A549 (cell line): Measurements from ENCODE around the gene CWC22. TPM values are rescaled to one million over a fixed set of nuclear protein-coding genes. Genes with fewer than 3 reads are reported as not detected.

Experiments
- ATAC-seq, 2 experiments: fragments of 200-7000 bp in 1 of 2; fragments of >200 bp in 1 of 2; cut with Nextera tagmentation in 1 of 2; cut with Tn5 transposase in 1 of 2; 3 replicates each; pipeline versions ENCODE4 v1.8.0 to v1.9.1; 2018 to 2020; ENCODE audit warnings: mild to moderate bottlenecking in 1 of 2, moderate library complexity in 1 of 2
- CTCF ChIA-PET: fragments of 300-600 bp; sonication (Branson Sonifier 250); formaldehyde crosslinking; extraction: SDS; loops from one replicate; lab custom pipeline; 2021; ENCODE audit warnings: antibody characterized with exemption, inconsistent platforms; lab: Yijun Ruan, JAX
- POLR2A ChIA-PET: fragments of 350-600 bp; formaldehyde crosslinking; extraction: SDS; loops from one replicate; lab custom pipeline; 2021; ENCODE audit warnings: antibody characterized with exemption, inconsistent platforms; lab: Yijun Ruan, JAX
- DNase-seq, 2 experiments: peaks; one replicate each; pipeline versions ENCODE4 v3.0.0 to v3.0.0-alpha.2; 2011 to 2016; ENCODE audit warnings: low read depth in 1 of 2, low spot score in 1 of 2
- FAIRE-seq: peaks from 2 replicates; lab custom pipeline; 2011; peaks lifted over from hg19 to GRCh38; lab: Jason Lieb, UNC
- H3K27ac ChIP-seq, 2 experiments: fragments of >200 bp; sonication (Bioruptor Twin); formaldehyde crosslinking; 3 replicates each; pipeline ENCODE4 v1.5.1; 2016 to 2017
- H3K4me1 ChIP-seq: fragments of >200 bp; sonication (Bioruptor Twin); formaldehyde crosslinking; 3 replicates; pipeline ENCODE4 v1.6.1; 2016
- H3K4me2 ChIP-seq: fragments of >200 bp; sonication (Bioruptor Twin); formaldehyde crosslinking; 3 replicates; pipeline ENCODE4 v1.6.1; 2016
- H3K4me3 ChIP-seq: fragments of >200 bp; sonication (Bioruptor Twin); formaldehyde crosslinking; 3 replicates; pipeline ENCODE4 v1.5.1; 2016
- H3K9me3 ChIP-seq: fragments of >200 bp; sonication (Bioruptor Twin); formaldehyde crosslinking; 3 replicates; pipeline ENCODE4 v1.6.1; 2016
- CBX2 ChIP-seq: fragments of 200-600 bp; sonication (generic); IDR thresholded peaks from 2 replicates; pipeline ENCODE4 v1.6.1; 2016; ENCODE audit warnings: low read depth, mild to moderate bottlenecking, borderline replicate concordance
- ELK1 ChIP-seq: fragments of 150-350 bp; IDR thresholded peaks from 2 replicates; pipeline ENCODE4 v1.6.1; 2014; ENCODE audit warnings: low read depth, mild to moderate bottlenecking, low read length
- EP300 ChIP-seq, 2 experiments: fragments of >200 bp; sonication (Bioruptor Twin); formaldehyde crosslinking; IDR thresholded peaks; 2 replicates in 1 of 2; 3 replicates in 1 of 2; pipeline ENCODE4 v1.6.1; 2016 to 2017
- FOXS1 ChIP-seq: fragments of 250-450 bp; sonication (Bioruptor Pico); IDR thresholded peaks from 2 replicates; pipeline ENCODE4 v1.5.0; 2020; ENCODE audit warnings: mild to moderate bottlenecking, moderate library complexity
- HOXB5 ChIP-seq: fragments of 250-450 bp; sonication (Bioruptor Pico); IDR thresholded peaks from 2 replicates; pipeline ENCODE4 v1.5.0; 2020; ENCODE audit warnings: mild to moderate bottlenecking, moderate library complexity
- KDM5A ChIP-seq: fragments of 200-600 bp; sonication (generic); IDR thresholded peaks from 2 replicates; pipeline ENCODE4 v1.6.1; 2016; ENCODE audit warnings: antibody characterized with exemption, mild to moderate bottlenecking
- MAX ChIP-seq: IDR thresholded peaks from 2 replicates; pipeline ENCODE4 v1.6.1; 2012
- NPAS2 ChIP-seq: fragments of 250-450 bp; sonication (Bioruptor Pico); IDR thresholded peaks from 2 replicates; pipeline ENCODE4 v1.8.0; 2022; ENCODE audit warnings: mild to moderate bottlenecking, moderate library complexity, borderline replicate concordance
- POLR2A ChIP-seq: IDR thresholded peaks from 2 replicates; pipeline ENCODE4 v1.6.1; 2012; ENCODE audit warnings: mild to moderate bottlenecking, low read length
- POLR2AphosphoS2 ChIP-seq: conservative IDR thresholded peaks from 2 replicates; pipeline ENCODE4 v1.6.1; 2012; ENCODE audit warnings: low read length, improper control_type of control experiment, inconsistent platforms
- RARB ChIP-seq: fragments of 250-450 bp; sonication (Bioruptor Pico); IDR thresholded peaks from 2 replicates; pipeline ENCODE4 v1.8.0; 2021; ENCODE audit warnings: mild to moderate bottlenecking, moderate library complexity
- RFX5 ChIP-seq: fragments of 450-650 bp; IDR thresholded peaks from 2 replicates; pipeline ENCODE4 v1.7.1; 2014; ENCODE audit warnings: antibody characterized with exemption, mild to moderate bottlenecking, moderate library complexity
- SMC3 ChIP-seq: fragments of >200 bp; sonication (Bioruptor Twin); formaldehyde crosslinking; IDR thresholded peaks from 3 replicates; pipeline ENCODE4 v1.6.1; 2018; ENCODE audit warnings: inconsistent platforms
- USF2 ChIP-seq: fragments of 450-650 bp; IDR thresholded peaks from 2 replicates; pipeline ENCODE4 v1.6.1; 2014; ENCODE audit warnings: antibody characterized with exemption
- ZC3H11A ChIP-seq: fragments of 450-650 bp; IDR thresholded peaks from 2 replicates; pipeline ENCODE4 v1.6.1; 2014; ENCODE audit warnings: antibody characterized with exemption, mild to moderate bottlenecking
- ZNF302 ChIP-seq: fragments of 250-450 bp; sonication (Bioruptor Pico); IDR thresholded peaks from 2 replicates; pipeline ENCODE4 v1.9.0; 2021; ENCODE audit warnings: inconsistent platforms, mild to moderate bottlenecking, moderate library complexity
- WGBS: methylation state at CpG from one replicate; pipeline ENCODE4 v1.1.6; 2017; ENCODE audit errors: missing lambda C conversion rate; 5-methylcytosine and 5-hydroxymethylcytosine counted together
- polyA plus RNA-seq, 4 experiments: library from polyadenylated mRNA; depleted of rRNA in 3 of 4; stranded (reverse); fragments of >200 nt; fragmentation: RNase III in 1 of 4; extraction: RNeasy Plus Mini Kit Qiagen cat#74134 plus additional on column Dnase treatment in 1 of 4; gene quantifications; 2 replicates in 3 of 4; 3 replicates in 1 of 4; pipeline ENCODE4 v1.2.3, GENCODE V29; 2011 to 2017
- TF ChIP-seq, protein P1 (sequence below): fragments of >200 bp; sonication (Bioruptor Twin); formaldehyde crosslinking; IDR thresholded peaks from 3 replicates; pipeline ENCODE4 v1.5.1; 2016
- TF ChIP-seq, protein P2 (sequence below): fragments of 250-450 bp; sonication (Bioruptor Pico); IDR thresholded peaks from 2 replicates; pipeline ENCODE4 v1.5.0; 2020; ENCODE audit warnings: low read depth, mild to moderate bottlenecking, moderate library complexity
- TF ChIP-seq, protein P3 (sequence below): IDR thresholded peaks from 2 replicates; pipeline ENCODE4 v1.6.1; 2012

CWC22 gene
- polyA plus RNA-seq, 2 of the 4 experiments (the other 2 are of a cell fraction), result 7.5 to 14.8 TPM

DNA sequence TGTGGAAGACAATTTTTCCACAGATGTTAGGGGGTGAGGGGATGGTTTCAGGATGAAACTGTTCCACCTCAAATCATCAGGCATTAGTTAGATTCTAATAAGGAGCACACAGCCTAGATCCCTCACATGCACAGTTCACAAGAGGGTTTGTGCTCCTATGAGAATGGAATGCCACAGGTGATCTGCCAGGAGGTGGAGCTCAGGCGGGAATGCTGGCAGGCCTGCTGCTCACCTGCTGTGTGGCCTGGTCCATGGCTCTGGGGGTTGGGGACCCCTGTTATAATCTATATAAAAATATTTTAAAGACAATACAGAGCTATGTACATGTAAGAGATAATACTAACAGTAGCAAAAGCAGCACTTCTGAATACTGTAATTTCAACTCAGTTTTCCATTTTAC, 19.2 kb downstream of the CWC22 start (continued):
- TF ChIP-seq USF2, result no peak
- TF ChIP-seq, protein P1, sequence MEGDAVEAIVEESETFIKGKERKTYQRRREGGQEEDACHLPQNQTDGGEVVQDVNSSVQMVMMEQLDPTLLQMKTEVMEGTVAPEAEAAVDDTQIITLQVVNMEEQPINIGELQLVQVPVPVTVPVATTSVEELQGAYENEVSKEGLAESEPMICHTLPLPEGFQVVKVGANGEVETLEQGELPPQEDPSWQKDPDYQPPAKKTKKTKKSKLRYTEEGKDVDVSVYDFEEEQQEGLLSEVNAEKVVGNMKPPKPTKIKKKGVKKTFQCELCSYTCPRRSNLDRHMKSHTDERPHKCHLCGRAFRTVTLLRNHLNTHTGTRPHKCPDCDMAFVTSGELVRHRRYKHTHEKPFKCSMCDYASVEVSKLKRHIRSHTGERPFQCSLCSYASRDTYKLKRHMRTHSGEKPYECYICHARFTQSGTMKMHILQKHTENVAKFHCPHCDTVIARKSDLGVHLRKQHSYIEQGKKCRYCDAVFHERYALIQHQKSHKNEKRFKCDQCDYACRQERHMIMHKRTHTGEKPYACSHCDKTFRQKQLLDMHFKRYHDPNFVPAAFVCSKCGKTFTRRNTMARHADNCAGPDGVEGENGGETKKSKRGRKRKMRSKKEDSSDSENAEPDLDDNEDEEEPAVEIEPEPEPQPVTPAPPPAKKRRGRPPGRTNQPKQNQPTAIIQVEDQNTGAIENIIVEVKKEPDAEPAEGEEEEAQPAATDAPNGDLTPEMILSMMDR, result no peak
- no peak for TF ChIP-seq RFX5

- H3K4me1 ChIP-seq, result no peaks in the 10 kb centered on the region
- DNase-seq (no peak), FAIRE-seq (no peak), ATAC-seq (no peak)
- H3K27ac ChIP-seq, result no peak overlapping the region
- ChIA-PET CTCF (no interaction called here), POLR2A (no interaction called here)
- H3K4me2 ChIP-seq, result no peak overlapping the region
- no peak overlapping the region for H3K4me3 ChIP-seq
- no peaks in the 10 kb centered on the region for H3K9me3 ChIP-seq
- no peak for TF ChIP-seq ZC3H11A
- TF ChIP-seq, protein P2, sequence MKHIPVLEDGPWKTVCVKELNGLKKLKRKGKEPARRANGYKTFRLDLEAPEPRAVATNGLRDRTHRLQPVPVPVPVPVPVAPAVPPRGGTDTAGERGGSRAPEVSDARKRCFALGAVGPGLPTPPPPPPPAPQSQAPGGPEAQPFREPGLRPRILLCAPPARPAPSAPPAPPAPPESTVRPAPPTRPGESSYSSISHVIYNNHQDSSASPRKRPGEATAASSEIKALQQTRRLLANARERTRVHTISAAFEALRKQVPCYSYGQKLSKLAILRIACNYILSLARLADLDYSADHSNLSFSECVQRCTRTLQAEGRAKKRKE (CRISPR knock-in tag), result no peak
- TF ChIP-seq SMC3, result no peak
- TF ChIP-seq NPAS2 (CRISPR knock-in tag), result no peak
- TF ChIP-seq POLR2A, result no peak
- TF ChIP-seq USF2, result no peak
- TF ChIP-seq HOXB5, result no peak
- TF ChIP-seq POLR2AphosphoS2, result no peak
- no peak for TF ChIP-seq KDM5A
- TF ChIP-seq MAX, result no peak
- TF ChIP-seq RARB (CRISPR knock-in tag), result no peak
- no peak for TF ChIP-seq ZNF302 (CRISPR knock-in tag)
- TF ChIP-seq, protein P3, sequence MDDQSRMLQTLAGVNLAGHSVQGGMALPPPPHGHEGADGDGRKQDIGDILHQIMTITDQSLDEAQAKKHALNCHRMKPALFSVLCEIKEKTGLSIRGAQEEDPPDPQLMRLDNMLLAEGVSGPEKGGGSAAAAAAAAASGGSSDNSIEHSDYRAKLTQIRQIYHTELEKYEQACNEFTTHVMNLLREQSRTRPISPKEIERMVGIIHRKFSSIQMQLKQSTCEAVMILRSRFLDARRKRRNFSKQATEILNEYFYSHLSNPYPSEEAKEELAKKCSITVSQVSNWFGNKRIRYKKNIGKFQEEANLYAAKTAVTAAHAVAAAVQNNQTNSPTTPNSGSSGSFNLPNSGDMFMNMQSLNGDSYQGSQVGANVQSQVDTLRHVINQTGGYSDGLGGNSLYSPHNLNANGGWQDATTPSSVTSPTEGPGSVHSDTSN, result no peak
- no peak for TF ChIP-seq CBX2
- no peak for TF ChIP-seq ELK1
- TF ChIP-seq EP300 (IDR thresholded peaks at IDR 0.05), result no peak
- TF ChIP-seq FOXS1, result no peak
- 86% methylated on average over 5 of the region's 5 CpGs for WGBS
Observed at GRCh38 chr2:179985163-179985820, 21.8 kb downstream of the CWC22 start.
